ENCODE data around the gene HK2.
"Not testable (repeated sequence)": the region's sequence is repeated elsewhere in the genome, so short reads cannot be mapped to it uniquely, and the experiment has no call there.

HK2 gene

GRCh38 chr2:74833418-74834233 lies at the start of gene HK2:
TSS of gene HK2 (plus strand) at chr2:74834127. CDS start at chr2:74834581, 454 bp downstream.
- DNase-seq (ENCODE audit: low spot score): peak; percentile 67

GRCh38 chr2:74789271-74789670 lies 44.7 kb upstream of the HK2 start:
- no peak for DNase-seq (ENCODE audit: low spot score)

GRCh38 chr2:74792282-74792681 lies 41.6 kb upstream of the HK2 start:
- no peak for DNase-seq (ENCODE audit: low spot score)

DNA sequence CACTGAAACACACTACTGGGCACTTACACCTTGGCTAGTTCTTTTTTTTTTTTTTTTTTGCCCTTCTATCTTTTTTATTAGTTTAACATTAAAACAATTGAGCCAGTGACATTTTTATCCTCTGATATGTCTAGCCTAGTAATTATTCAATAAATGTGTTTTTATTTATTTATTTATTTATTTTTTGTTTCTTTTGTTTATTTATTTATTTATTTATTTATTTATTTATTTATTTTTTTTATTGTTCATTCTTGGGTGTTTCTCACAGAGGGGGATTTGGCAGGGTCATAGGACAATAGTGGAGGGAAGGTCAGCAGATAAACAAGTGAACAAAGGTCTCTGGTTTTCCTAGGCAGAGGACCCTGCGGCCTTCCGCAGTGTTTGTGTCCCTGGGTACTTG lies 39.0 kb upstream of the HK2 start:
- DNase-seq (ENCODE audit: low spot score): not testable (repeated sequence)

- DNase-seq (ENCODE audit: low spot score): no peak
Measured at GRCh38 chr2:74806355-74806839, 27.5 kb upstream of the HK2 start.

GRCh38 chr2:74806920-74807319 lies 27.0 kb upstream of the HK2 start:
- DNase-seq (ENCODE audit: low spot score): no peak

- no peak for DNase-seq (ENCODE audit: low spot score)
Measured at GRCh38 chr2:74812787-74813590, 20.9 kb upstream of the HK2 start.

- DNase-seq (ENCODE audit: low spot score): no peak
Measured at GRCh38 chr2:74814102-74814501, 19.8 kb upstream of the HK2 start.

GRCh38 chr2:74815941-74816340 lies 18.0 kb upstream of the HK2 start:
- DNase-seq (ENCODE audit: low spot score): no peak

- no peak for DNase-seq (ENCODE audit: low spot score)
Measured at GRCh38 chr2:74816540-74817303, 17.2 kb upstream of the HK2 start.

DNA sequence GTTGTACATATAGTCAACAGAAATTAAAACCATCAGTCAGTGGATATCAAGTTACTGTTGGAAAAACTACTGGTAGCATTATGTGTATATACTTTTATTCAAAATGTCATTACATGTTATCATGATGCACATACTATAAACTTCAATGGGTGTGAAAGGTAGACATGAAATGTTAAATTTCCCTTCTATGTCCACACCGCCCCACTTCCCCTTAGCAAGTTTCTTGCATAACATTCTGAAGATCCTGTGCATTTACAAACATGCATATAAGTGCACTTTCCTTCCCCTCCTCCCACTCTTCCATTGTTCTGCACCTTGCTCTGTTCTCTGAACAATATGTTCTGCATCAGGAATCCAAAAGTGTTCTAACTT lies 16.6 kb upstream of the HK2 start:
- no peak for DNase-seq (ENCODE audit: low spot score)

GRCh38 chr2:74819702-74820101 lies 14.2 kb upstream of the HK2 start:
- DNase-seq (ENCODE audit: low spot score): no peak

DNA sequence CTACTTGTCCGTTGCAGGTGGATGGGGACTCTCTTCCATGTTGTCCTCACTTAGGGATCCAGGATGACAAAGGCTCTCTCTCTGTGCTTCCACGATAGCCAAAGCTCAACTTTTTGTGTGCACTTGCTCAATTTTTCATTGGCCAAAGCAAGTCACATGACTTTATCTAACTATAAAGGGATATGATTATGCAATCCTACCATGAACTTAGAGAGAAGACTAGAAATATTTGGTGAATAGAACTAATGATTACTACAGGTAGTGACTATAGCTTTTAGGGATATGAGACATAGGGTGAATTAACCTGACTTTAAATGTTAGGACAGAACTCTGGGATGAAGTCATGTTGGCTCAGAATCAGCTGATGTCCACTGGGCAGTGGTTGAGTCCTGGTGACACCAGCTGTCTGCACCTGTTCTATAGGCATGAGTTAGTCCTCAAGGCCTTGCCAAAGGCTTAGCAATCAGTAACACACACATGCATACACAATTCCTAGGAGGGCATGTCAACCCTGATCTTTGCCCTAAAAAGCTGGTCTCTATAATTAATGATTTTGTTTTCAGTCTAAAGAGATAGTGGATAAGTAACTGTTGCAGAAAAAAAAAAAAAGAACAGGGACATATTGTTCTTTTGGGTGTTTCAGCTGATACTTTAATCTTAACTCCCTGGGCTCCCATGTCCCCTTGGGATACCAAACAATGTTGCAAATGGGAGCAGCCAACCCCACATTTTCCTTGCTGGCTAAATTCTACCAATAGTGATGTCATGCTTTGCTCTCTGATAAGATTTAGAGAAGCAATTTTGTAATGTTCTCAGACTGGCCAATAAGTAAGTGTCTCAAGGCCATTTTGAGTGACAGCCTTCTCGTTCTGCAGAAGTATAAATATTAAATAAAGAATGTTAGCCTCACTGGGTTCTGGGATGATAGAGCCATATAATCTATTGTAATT lies 12.5 kb upstream of the HK2 start:
- DNase-seq (ENCODE audit: low spot score): no peak

DNA sequence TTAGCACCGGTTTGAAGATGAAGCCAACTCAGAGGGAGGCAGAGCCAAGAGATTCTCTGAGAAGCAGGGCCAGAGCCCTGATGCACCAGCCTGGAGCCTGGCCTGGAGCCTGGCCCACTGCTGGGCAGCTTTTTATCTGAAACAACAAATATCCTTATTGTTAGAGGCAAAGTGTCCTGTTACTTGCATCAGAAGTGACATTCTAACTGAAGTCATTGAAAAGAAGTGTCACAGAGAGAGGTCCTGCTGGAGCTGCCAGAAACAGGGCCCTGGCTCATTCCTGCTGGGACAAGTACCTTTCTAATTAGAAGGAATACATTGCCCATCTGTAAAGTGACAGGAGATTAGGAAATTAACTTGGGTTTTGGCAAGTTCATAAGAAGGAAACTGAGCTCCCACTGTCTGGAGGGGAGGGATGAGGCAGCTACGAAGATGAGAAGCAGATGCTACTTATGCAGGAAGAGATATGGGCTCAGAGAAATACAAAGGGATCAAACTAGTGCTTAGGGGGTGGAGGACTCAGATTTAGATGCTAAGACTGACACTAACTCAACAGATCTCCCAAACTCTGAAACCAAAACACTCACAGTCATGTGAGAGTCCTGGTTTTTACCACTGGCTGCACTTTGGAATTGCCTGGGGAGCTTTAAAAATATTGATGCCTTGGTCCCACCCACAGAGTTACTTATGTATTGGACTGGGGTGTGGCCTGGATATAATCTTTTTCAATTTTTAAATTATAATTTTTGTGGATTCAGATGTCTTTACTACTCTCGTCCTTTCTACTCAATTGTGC lies 11.0 kb upstream of the HK2 start:
- peak; percentile 61 for DNase-seq (ENCODE audit: low spot score)

- DNase-seq (ENCODE audit: low spot score): no peak
Measured at GRCh38 chr2:74824679-74825078, 9.2 kb upstream of the HK2 start.

DNA sequence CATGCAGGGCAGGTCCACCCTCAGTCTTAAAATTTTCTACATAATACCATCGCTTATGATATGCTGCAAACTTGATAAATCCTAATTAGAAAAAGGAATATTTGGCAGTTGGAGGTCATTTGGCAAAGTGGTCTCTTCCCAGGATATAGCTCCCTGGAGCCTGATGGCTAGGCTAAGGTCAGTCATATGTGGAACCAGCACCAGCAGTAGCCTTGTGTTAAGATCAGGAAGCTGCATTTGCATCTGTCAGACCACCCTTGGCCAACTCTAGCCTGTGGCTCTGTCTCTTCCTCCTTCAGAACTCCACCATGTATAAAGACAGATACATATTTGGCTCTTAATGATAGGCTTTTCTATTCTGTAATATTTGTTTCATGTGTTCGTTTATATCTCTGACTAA lies 5.4 kb upstream of the HK2 start:
- no peak for DNase-seq (ENCODE audit: low spot score)

GRCh38 chr2:74831693-74832530 lies 2.0 kb upstream of the HK2 start:
- no peak for DNase-seq (ENCODE audit: low spot score)

- DNase-seq (ENCODE audit: low spot score): not testable (repeated sequence)
Measured at GRCh38 chr2:74834234-74834791, 386 bp downstream of the HK2 start.

Data from cerebellar cortex (tissue), 1 donor.